Stomach (tissue), 9 donors: Measurements from ENCODE around the gene LEKR1. TPM values are rescaled to one million over a fixed set of nuclear protein-coding genes. Genes with fewer than 3 reads are reported as not detected.
"Not testable (repeated sequence)": the region's sequence is repeated elsewhere in the genome, so short reads cannot be mapped to it uniquely, and the experiment has no call there.

Experiments used
- DNase-seq, 2 donors: peaks; one replicate each; pipeline versions ENCODE4 v3.0.0 to v3.0.0-alpha.2; 2013 to 2019
- H3K27ac ChIP-seq, 5 donors: fragments of 200-600 bp in 4 of 5; sonication (generic) in 4 of 5; one replicate each; pipeline ENCODE4 v1.5.1; 2013 to 2019; ENCODE audit warnings: mild to moderate bottlenecking in 1 of 5, moderate library complexity in 1 of 5
- H3K27me3 ChIP-seq, 3 donors: fragments of 200-600 bp; sonication (generic); one replicate each; pipeline ENCODE4 v1.5.1; 2017 to 2019; ENCODE audit warnings: mixed run types in 1 of 3
- H3K36me3 ChIP-seq, 4 donors: fragments of 200-600 bp; sonication (generic); 1 replicate in 3 of 4; 2 replicates in 1 of 4; pipeline ENCODE4 v1.5.1; 2016 to 2019
- H3K4me1 ChIP-seq, 4 donors: fragments of 200-600 bp; sonication (generic); one replicate each; pipeline ENCODE4 v1.5.1; 2016 to 2019
- H3K4me3 ChIP-seq, 4 donors: fragments of 200-600 bp; sonication (generic) in 3 of 4; one replicate each; pipeline ENCODE4 v1.5.1; 2016 to 2019; ENCODE audit warnings: mild to moderate bottlenecking in 1 of 4
- H3K9me3 ChIP-seq, 4 donors: fragments of 200-600 bp; sonication (generic); one replicate each; pipeline ENCODE4 v1.5.1; 2016 to 2019
- CTCF ChIP-seq, 7 experiments: fragments of 450-650 bp in 4 of 7; fragments of 200-600 bp in 3 of 7; sonication (generic) in 3 of 7; IDR thresholded peaks; one replicate each; pipeline ENCODE4 v1.5.1; 2016 to 2019; ENCODE audit warnings: antibody characterized with exemption in 7 of 7, control low read depth in 2 of 7, mild to moderate bottlenecking in 1 of 7
- EP300 ChIP-seq: sonication (generic); formaldehyde crosslinking; IDR thresholded peaks from one replicate; pipeline ENCODE4 v1.6.1; 2017; ENCODE audit warnings: antibody characterized with exemption
- POLR2A ChIP-seq, 4 donors: fragments of 450-650 bp; IDR thresholded peaks; one replicate each; pipeline ENCODE4 v1.6.1; 2016; ENCODE audit warnings: antibody characterized with exemption in 4 of 4, control low read depth in 2 of 4, mild to moderate bottlenecking in 1 of 4, moderate library complexity in 1 of 4
- POLR2AphosphoS5 ChIP-seq, 3 donors: sonication (generic); formaldehyde crosslinking; IDR thresholded peaks; one replicate each; pipeline ENCODE4 v1.6.1; 2016; ENCODE audit warnings: antibody characterized with exemption in 3 of 3
- WGBS, 5 donors: extraction: QIAGEN DNeasy Blood & Tissue Kit in 3 of 5; methylation state at CpG; one replicate each; pipeline versions ENCODE4 v1.1.5 to v1.1.7; 2013 to 2018; 5-methylcytosine and 5-hydroxymethylcytosine counted together
- intact Hi-C: fragments of 100-400 bp; cut with DNase I; formaldehyde crosslinking; loops from one replicate; pipeline ENCODE4 v1.15.1; 2023; ENCODE audit warnings: low total_unique reads
- polyA plus RNA-seq, 3 donors: library from polyadenylated mRNA; stranded (reverse); fragments of 200-250 nt; gene quantifications; one replicate each; pipeline ENCODE4 v1.2.3, GENCODE V29; 2013
- total RNA-seq, 5 donors: library from RNA; depleted of rRNA; stranded (reverse); fragments of >200 nt; gene quantifications; one replicate each; pipeline versions ENCODE4 v1.1.0 to v1.2.3, GENCODE V29; 2014 to 2016
- donor health status: healthy with polysubstance abuse.
- donor health status: Bipolar disorder and iron deficiency.
- donor health status: healthy.

LEKR1 gene
- total and polyA plus RNA-seq, 8 donors = 0.31 to 2.6 (median 0.44) TPM; not detected in 3

DNA sequence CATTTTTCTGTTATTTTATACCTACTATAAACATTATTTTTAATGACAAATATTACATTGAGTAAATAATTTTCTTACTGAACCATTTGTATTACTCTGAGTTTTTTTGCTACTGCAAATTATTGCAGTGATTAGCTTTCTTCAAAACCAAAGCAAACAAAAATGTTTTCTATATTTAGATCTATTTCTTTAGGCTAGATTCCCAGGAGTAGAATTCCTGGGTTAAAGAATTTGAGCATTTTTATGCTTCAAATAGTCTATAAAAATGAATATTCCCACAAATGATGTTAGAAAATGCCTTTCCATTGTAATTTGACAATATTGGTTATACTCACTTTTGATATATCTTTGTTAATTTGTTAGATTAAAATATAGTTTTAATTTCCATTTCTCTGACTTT, 76.8 kb downstream of the LEKR1 start:
- Histone ChIP-seq H3K27me3 (no peaks in the 10 kb centered on the region), H3K27ac (no peak overlapping the region), H3K36me3 (no peaks in the 10 kb centered on the region), H3K9me3 (no peaks in the 10 kb centered on the region), H3K4me3 (no peak overlapping the region), H3K4me1 (no peaks in the 10 kb centered on the region)
- no peak for TF ChIP-seq POLR2AphosphoS5 (IDR thresholded peaks at IDR 0.05)
- TF ChIP-seq POLR2A (IDR thresholded peaks at IDR 0.05) = no peak
- TF ChIP-seq CTCF (IDR thresholded peaks at IDR 0.05) = no peak
- no peak for TF ChIP-seq EP300
- intact Hi-C loops = no loop called here
- no peak for DNase-seq

DNA sequence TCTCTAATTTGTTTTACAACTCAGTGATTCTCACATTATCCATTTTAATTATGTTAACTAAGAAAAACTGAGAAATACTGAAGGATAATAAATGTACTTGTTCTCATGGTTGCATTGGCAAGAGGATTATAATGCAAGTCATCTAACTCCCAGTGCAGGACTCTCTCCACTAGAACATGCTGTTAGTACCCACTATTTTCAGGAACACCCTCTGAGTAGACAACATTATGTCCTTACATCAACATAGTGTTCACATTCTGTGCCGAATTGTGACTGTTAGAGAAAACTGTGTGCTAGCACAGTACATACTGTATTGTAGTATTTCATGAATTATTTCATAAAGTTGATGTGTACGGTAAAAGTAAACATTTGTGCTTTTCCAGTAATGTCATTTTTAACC, 80.1 kb downstream of the LEKR1 start:
- no peak overlapping the region for H3K4me3 ChIP-seq
- H3K4me1 ChIP-seq = no peaks in the 10 kb centered on the region
- intact Hi-C loops = no loop called here
- WGBS, 5 donors = 35 to 58% (median 45%) methylated on average over 2 of the region's 2 CpGs
- TF ChIP-seq POLR2A (IDR thresholded peaks at IDR 0.05) = no peak
- no peak for TF ChIP-seq EP300
- no peak for TF ChIP-seq POLR2AphosphoS5 (IDR thresholded peaks at IDR 0.05)
- TF ChIP-seq CTCF (IDR thresholded peaks at IDR 0.05) = no peak
- no peaks in the 10 kb centered on the region for H3K9me3 ChIP-seq
- no peak for DNase-seq
- H3K36me3 ChIP-seq = no peaks in the 10 kb centered on the region
- no peak overlapping the region for H3K27ac ChIP-seq
- no peaks in the 10 kb centered on the region for H3K27me3 ChIP-seq

GRCh38 chr3:156908398-156908797, 82.2 kb downstream of the LEKR1 start:
- 92 to 100% (median 94%) methylated on average over 1 of the region's 1 CpG for WGBS, 5 donors
- intact Hi-C loops = no loop called here
- TF ChIP-seq EP300 (no peak), CTCF (IDR thresholded peaks at IDR 0.05) (no peak), POLR2A (IDR thresholded peaks at IDR 0.05) (no peak), POLR2AphosphoS5 (IDR thresholded peaks at IDR 0.05) (no peak)
- DNase-seq = no peak
- no peaks in the 10 kb centered on the region for H3K27me3 ChIP-seq
- H3K36me3 ChIP-seq = no peaks in the 10 kb centered on the region
- H3K9me3 ChIP-seq = no peaks in the 10 kb centered on the region
- no peak overlapping the region for H3K27ac ChIP-seq
- H3K4me3 ChIP-seq = no peak overlapping the region
- no peaks in the 10 kb centered on the region for H3K4me1 ChIP-seq

- Histone ChIP-seq H3K4me3 (no peak overlapping the region), H3K4me1 (no peaks in the 10 kb centered on the region), H3K27me3 (no peaks in the 10 kb centered on the region), H3K27ac (no peak overlapping the region), H3K36me3 (no peaks in the 10 kb centered on the region), H3K9me3 (no peaks in the 10 kb centered on the region)
- WGBS, 5 donors = 79 to 93% (median 90%) methylated on average over 3 of the region's 3 CpGs
- DNase-seq = no peak
- TF ChIP-seq CTCF (IDR thresholded peaks at IDR 0.05) = no peak
- no peak for TF ChIP-seq POLR2A (IDR thresholded peaks at IDR 0.05)
- no peak for TF ChIP-seq POLR2AphosphoS5 (IDR thresholded peaks at IDR 0.05)
- no peak for TF ChIP-seq EP300
- intact Hi-C loops = no loop called here
These were observed 83.9 kb downstream of the LEKR1 start for GRCh38 chr3:156910022-156910421.

GRCh38 chr3:156910831-156911230, 84.7 kb downstream of the LEKR1 start:
- 35 to 42% (median 38%) methylated on average over 2 of the region's 2 CpGs for WGBS, 5 donors

DNA sequence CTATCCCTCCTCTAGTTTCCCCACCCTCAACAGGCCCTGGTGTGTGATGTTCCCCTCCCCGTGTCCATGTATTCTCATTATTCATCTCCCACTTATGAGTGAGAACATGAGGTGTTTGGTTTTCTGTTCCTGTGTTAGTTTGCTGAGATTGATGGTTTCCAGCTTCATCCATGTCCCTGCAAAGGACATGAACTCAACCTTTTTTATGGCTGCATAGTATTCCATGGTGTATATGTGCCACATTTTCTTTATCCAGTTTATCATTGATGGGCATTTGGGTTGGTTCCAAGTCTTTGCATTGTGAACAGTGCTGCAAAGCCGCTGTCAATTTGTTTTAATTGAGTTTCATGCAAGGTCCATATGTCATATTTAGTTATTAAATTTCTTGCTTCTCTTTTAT, 88.1 kb downstream of the LEKR1 start:
- not testable (repeated sequence) for H3K27me3 ChIP-seq, DNase-seq
- 88 to 99% (median 96%) methylated on average over 2 of the region's 2 CpGs for WGBS, 5 donors

More at GRCh38 chr3:156910831-156911230, 84.7 kb downstream of the LEKR1 start:
- H3K27me3 ChIP-seq, H3K36me3 ChIP-seq, H3K4me3 ChIP-seq, intact Hi-C loops, DNase-seq, H3K9me3 ChIP-seq, H3K4me1 ChIP-seq, H3K27ac ChIP-seq: not testable (repeated sequence)

More for the DNA sequence above, 88.1 kb downstream of the LEKR1 start:
- intact Hi-C loops, H3K4me3 ChIP-seq, H3K36me3 ChIP-seq, H3K27ac ChIP-seq, H3K9me3 ChIP-seq, H3K4me1 ChIP-seq: not testable (repeated sequence)
